ENCODE results near the gene GJD3. TPM values are rescaled to one million over a fixed set of nuclear protein-coding genes. Genes with fewer than 3 reads are reported as not detected.

Gene GJD3
- polyA plus RNA-seq, 4 donors = not detected

GRCh38 chr17:40352779-40353394 lies 11.7 kb downstream of the GJD3 start:
- no peak for DNase-seq (ENCODE audit: low read depth in 4 of 4, low spot score in 3 of 4)

GRCh38 chr17:40352237-40352778 lies 12.2 kb downstream of the GJD3 start:
- no peak for DNase-seq (ENCODE audit: low read depth in 4 of 4, low spot score in 3 of 4)

GRCh38 chr17:40351359-40352236 lies 12.9 kb downstream of the GJD3 start:
- no peak for DNase-seq (ENCODE audit: low read depth in 4 of 4, low spot score in 3 of 4)

- DNase-seq (ENCODE audit: low read depth in 4 of 4, low spot score in 3 of 4) = no peak
Measured at GRCh38 chr17:40350689-40351358, 13.7 kb downstream of the GJD3 start.

GRCh38 chr17:40349895-40350688 lies 14.4 kb downstream of the GJD3 start:
- no peak for DNase-seq (ENCODE audit: low read depth in 4 of 4, low spot score in 3 of 4)

GRCh38 chr17:40349477-40349894 lies 15.1 kb downstream of the GJD3 start:
- DNase-seq (ENCODE audit: low read depth in 4 of 4, low spot score in 3 of 4) = no peak

GRCh38 chr17:40348562-40349476 lies 15.7 kb downstream of the GJD3 start:
- no peak for DNase-seq (ENCODE audit: low read depth in 4 of 4, low spot score in 3 of 4)

GRCh38 chr17:40348136-40348504 lies 16.4 kb downstream of the GJD3 start:
- no peak for DNase-seq (ENCODE audit: low read depth in 4 of 4, low spot score in 3 of 4)

GRCh38 chr17:40347319-40348135 lies 17.0 kb downstream of the GJD3 start:
- no peak for DNase-seq (ENCODE audit: low read depth in 4 of 4, low spot score in 3 of 4)

GRCh38 chr17:40346765-40347158 lies 17.8 kb downstream of the GJD3 start:
- no peak for DNase-seq (ENCODE audit: low read depth in 4 of 4, low spot score in 3 of 4)

- DNase-seq (ENCODE audit: low read depth in 4 of 4, low spot score in 3 of 4) = no peak
Measured at GRCh38 chr17:40345994-40346764, 18.4 kb downstream of the GJD3 start.

GRCh38 chr17:40345161-40345993 lies 19.2 kb downstream of the GJD3 start:
- DNase-seq (ENCODE audit: low read depth in 4 of 4, low spot score in 3 of 4) = no peak

GRCh38 chr17:40344421-40345160 lies 19.9 kb downstream of the GJD3 start:
- no peak for DNase-seq (ENCODE audit: low read depth in 4 of 4, low spot score in 3 of 4)

- no peak for DNase-seq (ENCODE audit: low read depth in 4 of 4, low spot score in 3 of 4)
Measured at GRCh38 chr17:40343219-40344119, 21.1 kb downstream of the GJD3 start.

- DNase-seq (ENCODE audit: low read depth in 4 of 4, low spot score in 3 of 4) = no peak
Measured at GRCh38 chr17:40342504-40343218, 21.9 kb downstream of the GJD3 start.
